ENCODE measurements around the gene ACOXL. TPM values are rescaled to one million over a fixed set of nuclear protein-coding genes. Genes with fewer than 3 reads are reported as not detected.

The ACOXL gene
- total and polyA plus RNA-seq, 2 of the 8 experiments (the other 6 are each of a cell fraction or from before 2014, with no cell fraction given), result 11.4 to 20.6 TPM

DNA sequence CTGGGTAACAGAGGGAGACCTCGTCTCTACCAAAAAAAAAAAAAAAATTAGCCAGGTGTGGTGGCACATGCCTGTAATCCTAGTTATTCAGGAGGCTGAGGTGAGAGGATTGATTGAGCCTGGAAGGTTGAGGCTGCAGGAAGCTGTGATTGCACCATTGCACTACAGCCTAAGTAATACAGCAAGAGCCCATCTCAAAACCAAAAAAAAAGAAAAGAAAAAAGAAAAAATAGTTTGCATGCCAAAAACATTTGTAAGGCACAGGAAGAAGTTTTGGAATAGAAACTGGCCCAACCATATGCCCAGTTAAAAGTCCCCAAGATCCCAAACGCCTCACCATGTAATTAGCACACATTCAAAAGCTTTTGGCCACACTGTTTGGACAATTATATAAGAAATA lies 13.4 kb upstream of the ACOXL start:
- no peak overlapping the region for H4K5ac ChIP-seq (ENCODE audit: insufficient read length, low read depth, low read length)
- no peak for DNase-seq (ENCODE audit: low read depth in 1 of 2, low spot score in 2 of 2)
- no peak overlapping the region for H3K27ac ChIP-seq (ENCODE audit: low read depth, low read length)
- H3K79me2 ChIP-seq (ENCODE audit: control insufficient read depth in 1 of 2, insufficient read depth in 2 of 2, low read length in 2 of 2), result no peaks in the 10 kb centered on the region
- H3K4me2 ChIP-seq (ENCODE audit: insufficient read depth in 1 of 2, low read depth in 2 of 2, low read length in 2 of 2), result no peak overlapping the region
- H3K27me3 ChIP-seq (replicated peaks in 1 of 4; ENCODE audit: control insufficient read depth in 3 of 4, extremely low read depth in 1 of 4, insufficient read depth in 3 of 4, low read length in 3 of 4), result no peaks in the 10 kb centered on the region
- no peak for FAIRE-seq
- H3K4me3 ChIP-seq (ENCODE audit: extremely low read depth in 1 of 4, insufficient read depth in 2 of 4, low read depth in 3 of 4, low read length in 4 of 4), result no peak overlapping the region
- no peak overlapping the region for H3K18ac ChIP-seq (ENCODE audit: extremely low read depth, low read length)
- POLR2A ChIA-PET (ENCODE audit: partially characterized antibody), result interaction anchor here (1.1 to 1.7 kb wide), 3 partner anchors 8 to 31 kb away, joined by 3 to 4 read pairs (median 3); no protein-coding TSS in a partner anchor
- H4K91ac ChIP-seq (replicated peaks; ENCODE audit: insufficient read length, low read length), result no peak overlapping the region
- H2BK120ac ChIP-seq (replicated peaks; ENCODE audit: low read depth, low read length), result no peak overlapping the region
- no peak overlapping the region for H3K14ac ChIP-seq (ENCODE audit: insufficient read length)
- CTCF ChIA-PET (ENCODE audit: partially characterized antibody), result interaction anchor here (1.0 to 1.3 kb wide), 4 partner anchors 8 to 157 kb away, joined by 3 read pairs; no protein-coding TSS in a partner anchor
- H3K4me1 ChIP-seq (replicated peaks in 1 of 4; ENCODE audit: control insufficient read depth in 3 of 4, insufficient read depth in 4 of 4, low read length in 3 of 4), result no peaks in the 10 kb centered on the region
- no peaks in the 10 kb centered on the region for H3K23me2 ChIP-seq (ENCODE audit: low read depth, low read length)
- H3K9me3 ChIP-seq (ENCODE audit: insufficient read depth in 2 of 2, low read depth in 1 of 2, low read length in 1 of 2), result no peaks in the 10 kb centered on the region
- H2BK20ac ChIP-seq (ENCODE audit: low read length), result no peak overlapping the region
- H3K79me1 ChIP-seq (ENCODE audit: low read depth, low read length), result no peaks in the 10 kb centered on the region
- no peak overlapping the region for H2AFZ ChIP-seq (ENCODE audit: low read length)
- H4K20me1 ChIP-seq (replicated peaks in 1 of 2; ENCODE audit: control insufficient read depth in 1 of 2, insufficient read depth in 2 of 2, low read length in 2 of 2), result no peaks in the 10 kb centered on the region
- no peak overlapping the region for H2BK12ac ChIP-seq (ENCODE audit: low read depth, low read length)
- H2BK5ac ChIP-seq (ENCODE audit: low read depth, low read length), result no peak overlapping the region
- H3K9ac ChIP-seq (replicated peaks in 1 of 4; ENCODE audit: extremely low read depth in 1 of 4, low read depth in 3 of 4, low read length in 3 of 4), result no peak overlapping the region
- H3K4ac ChIP-seq (replicated peaks; ENCODE audit: insufficient read length, low read depth, low read length), result no peak overlapping the region
- H3K23ac ChIP-seq (ENCODE audit: insufficient read length), result no peak overlapping the region
- H2BK15ac ChIP-seq (ENCODE audit: low read length), result no peak overlapping the region
- no peak overlapping the region for H2AK5ac ChIP-seq (ENCODE audit: low read depth, low read length)
- H3K36me3 ChIP-seq (ENCODE audit: control insufficient read depth in 2 of 4, insufficient read depth in 4 of 4, low read length in 3 of 4), result no peaks in the 10 kb centered on the region
- no peak overlapping the region for H4K8ac ChIP-seq (ENCODE audit: extremely low read depth, insufficient read depth, low read length)
- H3K56ac ChIP-seq (replicated peaks; ENCODE audit: insufficient read length, low read depth, low read length), result no peak overlapping the region
- WGBS, 2 experiments (ENCODE audit: extremely low coverage in 1 of 2, insufficient coverage in 1 of 2, insufficient read length in 1 of 2, insufficient replicate concordance in 2 of 2, low coverage in 1 of 2, low lambda C conversion rate in 2 of 2, missing lambda C conversion rate in 1 of 2), result 89% methylated on average over 2 of the region's 2 CpGs; no CpG with 5 or more reads in 1 of the 2 experiments
- TF ChIP-seq E2F6 (IDR thresholded peaks at IDR 0.05), result no peak
- no peak for TF ChIP-seq RFX5 (IDR thresholded peaks at IDR 0.05; ENCODE audit: borderline replicate concordance, low read depth, low read length)
- no peak for TF ChIP-seq EGR1 (IDR thresholded peaks at IDR 0.05; ENCODE audit: borderline replicate concordance, low read depth, low read length)
